Measurements from ENCODE around the gene ESPL1. TPM values are rescaled to one million over a fixed set of nuclear protein-coding genes. Genes with fewer than 3 reads are reported as not detected.

Gene ESPL1
- total and polyA plus RNA-seq, 4 donors = 2.8 to 19.3 (median 3.7) TPM

DNA sequence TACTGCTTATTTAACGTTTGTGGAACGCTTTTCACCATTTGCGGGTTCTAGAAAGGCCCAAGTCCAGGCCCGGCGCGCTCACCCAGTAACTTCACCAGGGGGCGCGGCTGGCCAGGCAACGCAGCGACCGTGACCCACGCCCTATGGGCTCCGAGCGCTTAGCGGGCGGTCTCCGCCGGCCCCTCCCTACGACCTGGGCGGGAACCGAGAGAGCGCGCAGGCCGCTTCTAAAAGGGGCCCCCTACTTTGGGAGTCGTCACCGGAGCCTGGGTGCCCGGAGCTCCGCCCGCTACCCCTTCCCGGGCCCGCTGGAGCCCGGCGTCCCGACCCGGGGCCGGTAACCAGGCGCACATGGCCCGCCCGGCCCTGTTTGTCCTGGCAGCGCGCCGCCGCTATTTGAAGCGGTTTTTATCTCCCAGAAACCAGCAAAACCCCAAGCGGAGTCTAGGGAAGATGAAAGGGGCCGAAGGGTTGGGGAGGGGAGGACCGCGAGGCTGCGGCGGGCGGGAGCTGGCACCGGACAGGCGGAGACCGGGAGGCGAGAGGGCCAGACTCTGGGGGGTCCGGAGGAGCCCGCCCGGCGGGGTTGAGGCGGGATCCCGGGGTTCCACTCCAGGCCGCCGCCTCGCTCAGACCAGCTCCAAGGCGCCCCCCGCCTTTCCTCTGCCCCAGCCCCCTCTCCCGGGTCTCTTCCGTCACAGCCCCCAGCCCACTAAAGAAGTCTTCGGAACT, 56.8 kb downstream of the ESPL1 start (continued):
- peak; percentile 94 for TF ChIP-seq SP1 (IDR thresholded peaks at IDR 0.05)
- TF ChIP-seq, protein P1, sequence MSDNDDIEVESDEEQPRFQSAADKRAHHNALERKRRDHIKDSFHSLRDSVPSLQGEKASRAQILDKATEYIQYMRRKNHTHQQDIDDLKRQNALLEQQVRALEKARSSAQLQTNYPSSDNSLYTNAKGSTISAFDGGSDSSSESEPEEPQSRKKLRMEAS (IDR thresholded peaks at IDR 0.05) = no peak
- TF ChIP-seq YY1 (IDR thresholded peaks at IDR 0.05) = peak; percentile 84
- TF ChIP-seq, protein P2, sequence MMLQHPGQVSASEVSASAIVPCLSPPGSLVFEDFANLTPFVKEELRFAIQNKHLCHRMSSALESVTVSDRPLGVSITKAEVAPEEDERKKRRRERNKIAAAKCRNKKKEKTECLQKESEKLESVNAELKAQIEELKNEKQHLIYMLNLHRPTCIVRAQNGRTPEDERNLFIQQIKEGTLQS (IDR thresholded peaks at IDR 0.05) = peak; percentile 24
- TF ChIP-seq EGR1 (IDR thresholded peaks at IDR 0.05; ENCODE audit: low read depth in 2 of 2) = no peak
- no peak for TF ChIP-seq JUND (IDR thresholded peaks at IDR 0.05)
- peak; percentile 49 for TF ChIP-seq NR2F2 (IDR thresholded peaks at IDR 0.05)
- peak in 1 of 2 donors; percentile 62 for TF ChIP-seq GABPA (IDR thresholded peaks at IDR 0.05 in 1 of 2, conservative IDR thresholded peaks at IDR 0.05 in 1 of 2)

DNA sequence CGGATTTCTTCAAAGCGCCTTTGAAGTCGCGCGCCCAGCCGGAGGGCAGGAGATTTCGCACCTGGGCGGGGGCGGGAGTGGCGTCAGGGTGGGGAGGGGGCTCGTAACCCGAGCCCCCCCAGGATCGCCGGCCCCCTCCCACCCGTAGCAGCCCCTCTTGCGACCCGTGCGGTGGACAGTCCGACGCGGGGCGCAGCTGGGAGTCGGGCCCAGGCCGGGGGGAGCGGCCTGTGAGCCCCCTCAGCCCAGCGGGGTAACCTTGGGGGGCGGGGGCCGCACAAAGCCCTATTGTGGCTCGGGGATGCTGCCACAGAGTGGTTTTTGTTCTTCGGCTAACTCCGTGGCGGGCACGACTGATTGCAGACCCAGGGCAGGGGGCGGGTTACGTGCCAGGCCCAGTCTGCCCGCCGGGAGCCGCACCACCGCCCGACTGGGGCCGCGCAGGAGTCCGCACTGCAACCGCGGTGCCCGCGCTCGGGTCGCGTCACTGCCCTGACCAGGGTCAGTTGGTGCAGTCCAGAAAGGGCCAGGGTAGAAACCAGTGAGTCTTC, 57.5 kb downstream of the ESPL1 start:
- peak overlapping the region in 2 of 3 donors; percentile 56 to 73 for H3K4me3 ChIP-seq (ENCODE audit: low read depth in 1 of 3, low read length in 3 of 3)
- TF ChIP-seq FOXA1 (IDR thresholded peaks at IDR 0.05) = no peak
- TF ChIP-seq FOXA2 (IDR thresholded peaks at IDR 0.05) = no peak
- no peak for TF ChIP-seq GABPA (IDR thresholded peaks at IDR 0.05 in 1 of 2, conservative IDR thresholded peaks at IDR 0.05 in 1 of 2)
- no peak for TF ChIP-seq RXRA (IDR thresholded peaks at IDR 0.05)
- no peak for DNase-seq (ENCODE audit: low spot score)
- H3K27me3 ChIP-seq (ENCODE audit: control insufficient read depth in 4 of 4, insufficient read depth in 4 of 4, low read length in 3 of 4) = no peaks in the 10 kb centered on the region
- H3K9ac ChIP-seq (ENCODE audit: low read depth in 1 of 2, low read length in 2 of 2) = no peak overlapping the region
- H3K36me3 ChIP-seq (ENCODE audit: control insufficient read depth in 4 of 4, insufficient read depth in 3 of 4, low read depth in 1 of 4, low read length in 3 of 4) = no peaks in the 10 kb centered on the region
- peaks cover under 1 to 31% (median 19%) of the 10 kb centered on the region in 4 donors for H3K4me1 ChIP-seq (ENCODE audit: control insufficient read depth in 4 of 4, insufficient read depth in 4 of 4, low read length in 3 of 4)
- H3K27ac ChIP-seq (ENCODE audit: low read depth in 1 of 2, low read length in 2 of 2) = peak overlapping the region; percentile 81 to 94
- WGBS = 1% methylated on average over 50 of the region's 50 CpGs
- no peaks in the 10 kb centered on the region for H3K9me3 ChIP-seq (ENCODE audit: control insufficient read depth in 4 of 4, low read length in 3 of 4)

DNA sequence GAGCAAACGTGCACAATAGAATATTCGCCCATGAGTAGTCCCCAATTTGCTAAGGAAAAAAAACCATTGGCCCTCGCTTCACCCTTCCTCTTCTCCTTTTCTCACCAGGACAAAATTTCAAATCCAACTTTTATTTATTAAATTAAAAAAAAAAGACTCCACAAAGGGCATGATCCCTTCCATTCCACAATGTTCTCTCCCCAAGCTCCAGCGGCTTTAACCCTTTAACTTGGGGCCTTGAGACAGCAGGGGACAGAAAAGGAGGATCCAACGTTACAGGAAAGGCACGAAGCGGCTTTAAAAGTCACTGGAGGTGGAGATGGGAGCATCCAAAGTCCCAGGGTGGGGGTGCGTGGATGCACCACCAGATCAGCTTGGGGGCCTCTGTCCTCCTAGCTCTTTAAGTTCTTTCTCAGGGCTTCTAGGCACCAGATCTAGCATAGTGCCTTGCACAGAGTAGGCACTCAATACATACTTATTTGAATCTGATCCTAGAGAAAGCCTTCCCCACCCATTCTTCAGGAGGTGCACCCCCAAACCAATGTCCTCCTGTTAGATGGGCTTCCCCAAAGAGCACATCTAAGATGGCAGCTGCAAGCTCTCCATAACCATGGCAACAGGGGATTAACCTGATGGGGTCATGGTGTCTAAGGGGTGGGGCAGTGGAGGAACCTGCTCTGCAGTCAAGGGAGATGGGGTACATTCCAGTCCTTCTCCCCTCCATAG, 58.5 kb downstream of the ESPL1 start:
- Histone ChIP-seq H3K9ac (ENCODE audit: low read depth in 1 of 2, low read length in 2 of 2) (no peak overlapping the region), H3K9me3 (ENCODE audit: control insufficient read depth in 4 of 4, low read length in 3 of 4) (no peaks in the 10 kb centered on the region), H3K36me3 (ENCODE audit: control insufficient read depth in 4 of 4, insufficient read depth in 3 of 4, low read depth in 1 of 4, low read length in 3 of 4) (no peaks in the 10 kb centered on the region), H3K4me1 (ENCODE audit: control insufficient read depth in 4 of 4, insufficient read depth in 4 of 4, low read length in 3 of 4) (peaks cover 0 to 25% (median 15%) of the 10 kb centered on the region in 4 donors), H3K4me3 (ENCODE audit: low read depth in 1 of 3, low read length in 3 of 3) (no peak overlapping the region), H3K27ac (ENCODE audit: low read depth in 1 of 2, low read length in 2 of 2) (no peak overlapping the region), H3K27me3 (ENCODE audit: control insufficient read depth in 4 of 4, insufficient read depth in 4 of 4, low read length in 3 of 4) (no peaks in the 10 kb centered on the region)
- WGBS = 85% methylated on average over 8 of the region's 8 CpGs
- no peak for DNase-seq (ENCODE audit: low spot score)
- TF ChIP-seq HNF4G (IDR thresholded peaks at IDR 0.05) (no peak), RXRA (IDR thresholded peaks at IDR 0.05) (no peak), RAD21 (IDR thresholded peaks at IDR 0.05) (no peak), SP1 (IDR thresholded peaks at IDR 0.05) (no peak), FOXA1 (IDR thresholded peaks at IDR 0.05) (no peak), TAF1 (conservative IDR thresholded peaks at IDR 0.05) (no peak), NR2F2 (IDR thresholded peaks at IDR 0.05) (no peak), HNF4A (conservative IDR thresholded peaks at IDR 0.05) (no peak), EGR1 (IDR thresholded peaks at IDR 0.05; ENCODE audit: low read depth in 2 of 2) (no peak), FOXA2 (IDR thresholded peaks at IDR 0.05) (no peak), JUND (IDR thresholded peaks at IDR 0.05) (no peak), YY1 (IDR thresholded peaks at IDR 0.05) (no peak)
- TF ChIP-seq, protein P1 (IDR thresholded peaks at IDR 0.05) = no peak
- TF ChIP-seq, protein P3, sequence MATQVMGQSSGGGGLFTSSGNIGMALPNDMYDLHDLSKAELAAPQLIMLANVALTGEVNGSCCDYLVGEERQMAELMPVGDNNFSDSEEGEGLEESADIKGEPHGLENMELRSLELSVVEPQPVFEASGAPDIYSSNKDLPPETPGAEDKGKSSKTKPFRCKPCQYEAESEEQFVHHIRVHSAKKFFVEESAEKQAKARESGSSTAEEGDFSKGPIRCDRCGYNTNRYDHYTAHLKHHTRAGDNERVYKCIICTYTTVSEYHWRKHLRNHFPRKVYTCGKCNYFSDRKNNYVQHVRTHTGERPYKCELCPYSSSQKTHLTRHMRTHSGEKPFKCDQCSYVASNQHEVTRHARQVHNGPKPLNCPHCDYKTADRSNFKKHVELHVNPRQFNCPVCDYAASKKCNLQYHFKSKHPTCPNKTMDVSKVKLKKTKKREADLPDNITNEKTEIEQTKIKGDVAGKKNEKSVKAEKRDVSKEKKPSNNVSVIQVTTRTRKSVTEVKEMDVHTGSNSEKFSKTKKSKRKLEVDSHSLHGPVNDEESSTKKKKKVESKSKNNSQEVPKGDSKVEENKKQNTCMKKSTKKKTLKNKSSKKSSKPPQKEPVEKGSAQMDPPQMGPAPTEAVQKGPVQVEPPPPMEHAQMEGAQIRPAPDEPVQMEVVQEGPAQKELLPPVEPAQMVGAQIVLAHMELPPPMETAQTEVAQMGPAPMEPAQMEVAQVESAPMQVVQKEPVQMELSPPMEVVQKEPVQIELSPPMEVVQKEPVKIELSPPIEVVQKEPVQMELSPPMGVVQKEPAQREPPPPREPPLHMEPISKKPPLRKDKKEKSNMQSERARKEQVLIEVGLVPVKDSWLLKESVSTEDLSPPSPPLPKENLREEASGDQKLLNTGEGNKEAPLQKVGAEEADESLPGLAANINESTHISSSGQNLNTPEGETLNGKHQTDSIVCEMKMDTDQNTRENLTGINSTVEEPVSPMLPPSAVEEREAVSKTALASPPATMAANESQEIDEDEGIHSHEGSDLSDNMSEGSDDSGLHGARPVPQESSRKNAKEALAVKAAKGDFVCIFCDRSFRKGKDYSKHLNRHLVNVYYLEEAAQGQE (IDR thresholded peaks at IDR 0.05) = no peak
- TF ChIP-seq, protein P4, sequence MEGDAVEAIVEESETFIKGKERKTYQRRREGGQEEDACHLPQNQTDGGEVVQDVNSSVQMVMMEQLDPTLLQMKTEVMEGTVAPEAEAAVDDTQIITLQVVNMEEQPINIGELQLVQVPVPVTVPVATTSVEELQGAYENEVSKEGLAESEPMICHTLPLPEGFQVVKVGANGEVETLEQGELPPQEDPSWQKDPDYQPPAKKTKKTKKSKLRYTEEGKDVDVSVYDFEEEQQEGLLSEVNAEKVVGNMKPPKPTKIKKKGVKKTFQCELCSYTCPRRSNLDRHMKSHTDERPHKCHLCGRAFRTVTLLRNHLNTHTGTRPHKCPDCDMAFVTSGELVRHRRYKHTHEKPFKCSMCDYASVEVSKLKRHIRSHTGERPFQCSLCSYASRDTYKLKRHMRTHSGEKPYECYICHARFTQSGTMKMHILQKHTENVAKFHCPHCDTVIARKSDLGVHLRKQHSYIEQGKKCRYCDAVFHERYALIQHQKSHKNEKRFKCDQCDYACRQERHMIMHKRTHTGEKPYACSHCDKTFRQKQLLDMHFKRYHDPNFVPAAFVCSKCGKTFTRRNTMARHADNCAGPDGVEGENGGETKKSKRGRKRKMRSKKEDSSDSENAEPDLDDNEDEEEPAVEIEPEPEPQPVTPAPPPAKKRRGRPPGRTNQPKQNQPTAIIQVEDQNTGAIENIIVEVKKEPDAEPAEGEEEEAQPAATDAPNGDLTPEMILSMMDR (IDR thresholded peaks at IDR 0.05; ENCODE audit: low read depth, low read length, missing input control) = no peak
- TF ChIP-seq, protein P5, sequence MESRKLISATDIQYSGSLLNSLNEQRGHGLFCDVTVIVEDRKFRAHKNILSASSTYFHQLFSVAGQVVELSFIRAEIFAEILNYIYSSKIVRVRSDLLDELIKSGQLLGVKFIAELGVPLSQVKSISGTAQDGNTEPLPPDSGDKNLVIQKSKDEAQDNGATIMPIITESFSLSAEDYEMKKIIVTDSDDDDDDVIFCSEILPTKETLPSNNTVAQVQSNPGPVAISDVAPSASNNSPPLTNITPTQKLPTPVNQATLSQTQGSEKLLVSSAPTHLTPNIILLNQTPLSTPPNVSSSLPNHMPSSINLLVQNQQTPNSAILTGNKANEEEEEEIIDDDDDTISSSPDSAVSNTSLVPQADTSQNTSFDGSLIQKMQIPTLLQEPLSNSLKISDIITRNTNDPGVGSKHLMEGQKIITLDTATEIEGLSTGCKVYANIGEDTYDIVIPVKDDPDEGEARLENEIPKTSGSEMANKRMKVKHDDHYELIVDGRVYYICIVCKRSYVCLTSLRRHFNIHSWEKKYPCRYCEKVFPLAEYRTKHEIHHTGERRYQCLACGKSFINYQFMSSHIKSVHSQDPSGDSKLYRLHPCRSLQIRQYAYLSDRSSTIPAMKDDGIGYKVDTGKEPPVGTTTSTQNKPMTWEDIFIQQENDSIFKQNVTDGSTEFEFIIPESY (IDR thresholded peaks at IDR 0.05) = no peak
